Left lung (tissue), 10 donors: ENCODE results near the gene CALHM1. TPM values are rescaled to one million over a fixed set of nuclear protein-coding genes. Genes with fewer than 3 reads are reported as not detected.

Experiments used
- ATAC-seq: fragments of 200-7000 bp; cut with Tn5 transposase; one replicate; pipeline ENCODE4 v1.9.1; 2020; ENCODE audit warnings: moderate library complexity
- DNase-seq, 4 donors: peaks; one replicate each; pipeline ENCODE4 v3.0.0-alpha.2; 2013 to 2020
- H3K27ac ChIP-seq, 2 donors: fragments of 200-600 bp; sonication (generic) in 1 of 2; one replicate each; pipeline versions ENCODE4 v1.5.0 to v1.8.0; 2020 to 2021
- H3K27me3 ChIP-seq, 2 donors: fragments of 200-600 bp; sonication (generic) in 1 of 2; one replicate each; pipeline versions ENCODE4 v1.5.0 to v1.8.0; 2020 to 2021
- H3K36me3 ChIP-seq, 2 donors: fragments of 200-600 bp; sonication (generic) in 1 of 2; one replicate each; pipeline versions ENCODE4 v1.5.0 to v1.8.0; 2020 to 2021
- H3K4me1 ChIP-seq, 2 donors: fragments of 200-600 bp; one replicate each; pipeline ENCODE4 v1.8.0; 2021
- H3K4me3 ChIP-seq, 2 donors: fragments of 200-600 bp; sonication (generic) in 1 of 2; one replicate each; pipeline versions ENCODE4 v1.5.0 to v1.8.0; 2020 to 2021; ENCODE audit warnings: mild to moderate bottlenecking in 1 of 2
- H3K9me3 ChIP-seq, 2 donors: fragments of 200-600 bp; sonication (generic) in 1 of 2; one replicate each; pipeline versions ENCODE4 v1.5.0 to v1.8.0; 2020 to 2021
- CTCF ChIP-seq, 2 donors: fragments of 200-600 bp; sonication (generic) in 1 of 2; IDR thresholded peaks; one replicate each; pipeline versions ENCODE4 v1.5.0 to v1.8.0; 2021; ENCODE audit warnings: antibody characterized with exemption in 2 of 2
- intact Hi-C, 2 donors: fragments of 100-400 bp; cut with DNase I; formaldehyde crosslinking; loops; one replicate each; pipeline versions ENCODE4 v1.11.2 to v1.14.2; 2022
- polyA plus RNA-seq, 6 donors: library from polyadenylated mRNA; unstranded; fragments of 120-200 nt; gene quantifications; one replicate each; pipeline ENCODE4 v1.2.1, GENCODE V29; 2013; ENCODE audit not compliant: insufficient read length in 6 of 6
- total RNA-seq, 2 donors: library from RNA; stranded (reverse); fragmentation: NEBNext Ultra II Directional; extraction: Animal tissue kit (Norgen Biotek cat#: 25700); gene quantifications; one replicate each; pipeline ENCODE4 v1.2.1, GENCODE V29; 2021
- donor health status: DM: no; HTN: yes; CAD: no.
- donor health status: DM: no; HTN: no; CAD: no.

The CALHM1 gene
- total and polyA plus RNA-seq, 8 donors, result 0.09 to 0.15 (median 0.13) TPM; not detected in 2

- H3K36me3 ChIP-seq, result peaks cover 0 to 94% of the 10 kb centered on the region in 2 donors
- H3K27me3 ChIP-seq, result no peaks in the 10 kb centered on the region
- no peaks in the 10 kb centered on the region for H3K9me3 ChIP-seq
- peaks cover 31 to 75% of the 10 kb centered on the region in 2 donors for H3K4me1 ChIP-seq
- ATAC-seq (peak; percentile 39), DNase-seq (peak in 1 of 4 donors; percentile 51)
- H3K4me3 ChIP-seq, result no peak overlapping the region
- intact Hi-C loops, result no loop called here
- peak overlapping the region; percentile 10 to 63 for H3K27ac ChIP-seq
- TF ChIP-seq CTCF (IDR thresholded peaks at IDR 0.05), result no peak
Measured at GRCh38 chr10:103445767-103446567, 12.7 kb downstream of the CALHM1 start.

- Histone ChIP-seq H3K27me3 (no peaks in the 10 kb centered on the region), H3K4me3 (no peak overlapping the region), H3K27ac (peak overlapping the region in 1 of 2 donors; percentile 63), H3K4me1 (peaks cover 27 to 69% of the 10 kb centered on the region in 2 donors), H3K9me3 (no peaks in the 10 kb centered on the region), H3K36me3 (peaks cover 0 to 98% of the 10 kb centered on the region in 2 donors)
- peak in 1 of 4 donors; percentile 55 for DNase-seq
- no peak for ATAC-seq
- TF ChIP-seq CTCF (IDR thresholded peaks at IDR 0.05), result no peak
- intact Hi-C loops, result no loop called here
Measured at GRCh38 chr10:103445366-103445765, 13.3 kb downstream of the CALHM1 start.

GRCh38 chr10:103444478-103444877 lies 14.2 kb downstream of the CALHM1 start:
- Histone ChIP-seq H3K9me3 (no peaks in the 10 kb centered on the region), H3K27me3 (no peaks in the 10 kb centered on the region), H3K4me1 (peaks cover 19 to 60% of the 10 kb centered on the region in 2 donors), H3K27ac (no peak overlapping the region), H3K4me3 (no peak overlapping the region), H3K36me3 (peaks cover 0 to 98% of the 10 kb centered on the region in 2 donors)
- ATAC-seq, result no peak
- TF ChIP-seq CTCF (IDR thresholded peaks at IDR 0.05), result no peak
- peak in 1 of 4 donors; percentile 58 for DNase-seq
- intact Hi-C loops, result no loop called here

- ATAC-seq (no peak), DNase-seq (peak in 1 of 4 donors; percentile 60)
- Histone ChIP-seq H3K36me3 (peaks cover 0 to 99% of the 10 kb centered on the region in 2 donors), H3K4me3 (no peak overlapping the region), H3K27me3 (no peaks in the 10 kb centered on the region), H3K4me1 (peaks cover 10 to 52% of the 10 kb centered on the region in 2 donors), H3K27ac (no peak overlapping the region), H3K9me3 (no peaks in the 10 kb centered on the region)
- no peak for TF ChIP-seq CTCF (IDR thresholded peaks at IDR 0.05)
- intact Hi-C loops, result no loop called here
Measured at GRCh38 chr10:103443475-103444185, 15.1 kb downstream of the CALHM1 start.

- H3K9me3 ChIP-seq, result no peaks in the 10 kb centered on the region
- H3K27me3 ChIP-seq, result no peaks in the 10 kb centered on the region
- no peak overlapping the region for H3K4me3 ChIP-seq
- H3K4me1 ChIP-seq, result peaks cover 7 to 36% of the 10 kb centered on the region in 2 donors
- no peak for TF ChIP-seq CTCF (IDR thresholded peaks at IDR 0.05)
- H3K27ac ChIP-seq, result peak overlapping the region in 1 of 2 donors; percentile 45
- ATAC-seq, result peak; percentile 52
- peak in 2 of 4 donors; percentile 61 to 65 for DNase-seq
- peaks cover 0 to 100% of the 10 kb centered on the region in 2 donors for H3K36me3 ChIP-seq
- intact Hi-C loops, result no loop called here
Measured at GRCh38 chr10:103442031-103442461, 16.7 kb downstream of the CALHM1 start.
